Calu3 (cell line): ENCODE data around the gene DYSF. TPM values are rescaled to one million over a fixed set of nuclear protein-coding genes. Genes with fewer than 3 reads are reported as not detected.

Experiments
- BruUV-seq: library from RNA; stranded (reverse); fragments of 400-500 nt; replicated peaks from 2 replicates; lab custom pipeline; 2021; lab: Mats Ljungman, UMichigan
- CTCF ChIA-PET: fragments of 300-600 bp; sonication (Branson Sonifier 250); formaldehyde crosslinking; loops from one replicate; lab custom pipeline; 2022; ENCODE audit warnings: antibody characterized with exemption; lab: Charles Lee
- DNase-seq: peaks from one replicate; pipeline ENCODE4 v3.0.0; 2022
- H3K27ac Mint-ChIP-seq: one replicate; pipeline ENCODE4 v1.8.0; 2022; ENCODE audit warnings: mixed read lengths; ENCODE audit not compliant: unreplicated experiment
- H3K27me3 Mint-ChIP-seq: one replicate; pipeline ENCODE4 v1.8.0; 2022; ENCODE audit warnings: mixed read lengths; ENCODE audit not compliant: unreplicated experiment
- H3K36me3 Mint-ChIP-seq: one replicate; pipeline ENCODE4 v1.8.0; 2022; ENCODE audit warnings: mild to moderate bottlenecking, moderate library complexity, mixed read lengths; ENCODE audit not compliant: insufficient read depth, unreplicated experiment
- H3K4me1 Mint-ChIP-seq: one replicate; pipeline ENCODE4 v1.8.0; 2022; ENCODE audit warnings: mild to moderate bottlenecking, low read depth, mixed read lengths; ENCODE audit not compliant: unreplicated experiment
- H3K4me3 Mint-ChIP-seq: one replicate; pipeline ENCODE4 v1.8.0; 2022; ENCODE audit warnings: mild to moderate bottlenecking, low read depth, moderate library complexity, mixed read lengths; ENCODE audit not compliant: unreplicated experiment
- H3K9me3 Mint-ChIP-seq: one replicate; pipeline ENCODE4 v1.8.0; 2022; ENCODE audit warnings: low read depth, mixed read lengths; ENCODE audit not compliant: unreplicated experiment
- CTCF ChIP-seq: fragments of 200-600 bp; IDR thresholded peaks from one replicate; pipeline ENCODE4 v1.8.0; 2022; ENCODE audit warnings: antibody characterized with exemption; ENCODE audit not compliant: unreplicated experiment
- intact Hi-C: fragments of 100-400 bp; cut with micrococcal nuclease; formaldehyde crosslinking; loops from one replicate; pipeline ENCODE4 v1.10.0; 2022; ENCODE audit not compliant: unreplicated experiment
- total RNA-seq: library from RNA; stranded (reverse); gene quantifications from 2 replicates; pipeline ENCODE4 v1.2.3, GENCODE V29; 2022

DYSF gene
- total RNA-seq, 1 experiment from 2014 or later = 3.2 TPM

- Mint-ChIP-seq H3K36me3 (no peaks in the 10 kb centered on the region), H3K27me3 (peaks cover 35% of the 10 kb centered on the region), H3K27ac (no peak overlapping the region), H3K4me1 (no peaks in the 10 kb centered on the region), H3K4me3 (no peak overlapping the region), H3K9me3 (no peaks in the 10 kb centered on the region)
- intact Hi-C loops = no loop called here
- TF ChIP-seq CTCF = no peak
- no peak for DNase-seq
- CTCF ChIA-PET = interaction anchor here (1.2 kb wide), 1 partner anchor 21 kb away, joined by 3 read pairs; no protein-coding TSS in a partner anchor
- no TSS peak for BruUV-seq
These were observed 257.2 kb downstream of the DYSF start for GRCh38 chr2:71710367-71711132.

- TF ChIP-seq CTCF = no peak
- no peak overlapping the region for H3K27ac Mint-ChIP-seq
- H3K4me1 Mint-ChIP-seq = no peaks in the 10 kb centered on the region
- no peak for DNase-seq
- peaks cover 27% of the 10 kb centered on the region for H3K27me3 Mint-ChIP-seq
- intact Hi-C loops = no loop called here
- BruUV-seq = no TSS peak
- CTCF ChIA-PET = no interaction called here
- no peaks in the 10 kb centered on the region for H3K36me3 Mint-ChIP-seq
- H3K9me3 Mint-ChIP-seq = no peaks in the 10 kb centered on the region
- H3K4me3 Mint-ChIP-seq = no peak overlapping the region
These were observed 257.9 kb downstream of the DYSF start for GRCh38 chr2:71711133-71711855.

GRCh38 chr2:71712158-71712818, 258.9 kb downstream of the DYSF start:
- H3K9me3 Mint-ChIP-seq = no peaks in the 10 kb centered on the region
- no peak overlapping the region for H3K4me3 Mint-ChIP-seq
- intact Hi-C loops = no loop called here
- H3K36me3 Mint-ChIP-seq = no peaks in the 10 kb centered on the region
- peaks cover 17% of the 10 kb centered on the region for H3K27me3 Mint-ChIP-seq
- H3K4me1 Mint-ChIP-seq = no peaks in the 10 kb centered on the region
- H3K27ac Mint-ChIP-seq = no peak overlapping the region
- DNase-seq = no peak
- CTCF ChIA-PET = no interaction called here
- TF ChIP-seq CTCF = no peak
- no TSS peak for BruUV-seq

- H3K4me1 Mint-ChIP-seq = no peaks in the 10 kb centered on the region
- H3K27me3 Mint-ChIP-seq = peaks cover 12% of the 10 kb centered on the region
- H3K36me3 Mint-ChIP-seq = no peaks in the 10 kb centered on the region
- DNase-seq = no peak
- no peak overlapping the region for H3K27ac Mint-ChIP-seq
- intact Hi-C loops = no loop called here
- no peaks in the 10 kb centered on the region for H3K9me3 Mint-ChIP-seq
- no peak overlapping the region for H3K4me3 Mint-ChIP-seq
- TF ChIP-seq CTCF = no peak
- CTCF ChIA-PET = no interaction called here
- no TSS peak for BruUV-seq
These were observed 260.5 kb downstream of the DYSF start for GRCh38 chr2:71713581-71714580.
